ENCODE measurements around the gene ATG7.

The ATG7 gene

DNA sequence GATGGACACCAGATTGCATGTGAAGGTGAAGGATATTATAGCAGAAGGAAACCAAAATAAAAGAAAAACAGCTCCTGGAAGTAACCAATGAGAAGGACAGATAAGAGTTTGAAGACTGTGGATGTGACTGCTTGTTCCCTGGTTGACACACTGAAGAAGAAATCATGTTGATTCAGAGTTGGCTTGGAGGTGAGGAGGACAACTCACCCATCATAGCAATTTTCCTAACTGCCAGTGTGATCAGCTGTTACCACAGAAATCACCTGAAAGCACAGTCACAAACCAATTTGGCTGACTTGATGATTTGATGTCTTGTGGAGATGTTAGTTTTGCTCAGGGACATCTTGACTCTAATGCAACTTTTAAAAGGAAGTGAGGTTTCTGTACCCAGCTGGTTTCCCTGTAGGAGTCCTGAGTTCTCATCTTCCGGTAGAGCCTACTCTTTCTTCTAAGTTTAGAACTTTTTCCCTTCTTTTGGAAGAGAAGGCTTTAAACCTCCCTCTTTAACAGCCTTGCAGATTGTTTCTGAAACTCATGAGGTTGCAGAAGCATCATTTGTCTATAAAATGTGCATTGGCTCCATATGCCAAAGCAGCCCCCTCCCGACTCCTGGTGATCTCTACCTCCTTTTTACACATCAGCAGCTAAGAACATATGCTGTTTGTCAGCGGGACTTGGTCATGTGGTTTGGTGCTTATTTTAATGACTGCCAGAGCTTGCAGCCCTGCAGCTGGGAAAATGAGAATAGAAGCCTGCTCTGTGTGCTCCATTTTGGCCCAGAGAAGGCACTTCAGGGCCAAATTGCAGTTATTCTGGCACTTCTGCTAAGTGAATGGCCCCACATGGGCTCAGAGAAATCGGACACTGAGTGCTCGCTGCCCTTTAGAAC is 10.3 kb downstream of the ATG7 start:
- Histone ChIP-seq H3K4me3 (ENCODE audit: low read length) (no peak overlapping the region), H3K27me3 (ENCODE audit: control insufficient read depth, insufficient read depth, low read length) (no peaks in the 10 kb centered on the region), H3K9me3 (ENCODE audit: control insufficient read depth, insufficient read depth, low read length) (no peaks in the 10 kb centered on the region), H3K27ac (ENCODE audit: low read length) (no peak overlapping the region), H3K36me3 (ENCODE audit: control insufficient read depth, insufficient read depth, low read length) (no peaks in the 10 kb centered on the region), H3K4me1 (ENCODE audit: control insufficient read depth, insufficient read depth, low read length) (no peaks in the 10 kb centered on the region)
- no peak for DNase-seq (ENCODE audit: low read depth, low spot score)
- WGBS (ENCODE audit: insufficient coverage, insufficient read length), result no CpG with 5 or more reads among the region's 5 CpGs

DNA sequence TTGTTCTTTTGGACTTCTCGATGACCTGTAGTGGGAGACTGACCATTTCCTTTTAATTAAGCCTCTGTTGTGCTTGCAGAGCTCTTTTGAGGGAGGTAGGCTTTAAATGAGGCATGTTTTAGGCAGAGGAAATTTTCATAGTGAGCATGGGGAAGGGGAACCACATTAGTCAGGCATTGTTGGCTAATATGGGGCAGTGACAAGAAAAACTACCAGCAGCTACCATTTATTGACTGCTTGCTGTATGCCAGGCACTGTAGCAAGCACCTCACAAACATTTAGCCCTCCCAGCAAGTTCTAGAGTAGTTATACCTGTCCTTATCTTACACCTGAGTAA is 10.9 kb downstream of the ATG7 start:
- H3K9me3 ChIP-seq (ENCODE audit: control insufficient read depth, insufficient read depth, low read length), result no peaks in the 10 kb centered on the region
- H3K36me3 ChIP-seq (ENCODE audit: control insufficient read depth, insufficient read depth, low read length), result no peaks in the 10 kb centered on the region
- H3K27me3 ChIP-seq (ENCODE audit: control insufficient read depth, insufficient read depth, low read length), result no peaks in the 10 kb centered on the region
- H3K27ac ChIP-seq (ENCODE audit: low read length), result no peak overlapping the region
- H3K4me3 ChIP-seq (ENCODE audit: low read length), result no peak overlapping the region
- H3K4me1 ChIP-seq (ENCODE audit: control insufficient read depth, insufficient read depth, low read length), result no peaks in the 10 kb centered on the region
- no CpG with 5 or more reads among the region's 1 CpG for WGBS (ENCODE audit: insufficient coverage, insufficient read length)
- no peak for DNase-seq (ENCODE audit: low read depth, low spot score)

DNA sequence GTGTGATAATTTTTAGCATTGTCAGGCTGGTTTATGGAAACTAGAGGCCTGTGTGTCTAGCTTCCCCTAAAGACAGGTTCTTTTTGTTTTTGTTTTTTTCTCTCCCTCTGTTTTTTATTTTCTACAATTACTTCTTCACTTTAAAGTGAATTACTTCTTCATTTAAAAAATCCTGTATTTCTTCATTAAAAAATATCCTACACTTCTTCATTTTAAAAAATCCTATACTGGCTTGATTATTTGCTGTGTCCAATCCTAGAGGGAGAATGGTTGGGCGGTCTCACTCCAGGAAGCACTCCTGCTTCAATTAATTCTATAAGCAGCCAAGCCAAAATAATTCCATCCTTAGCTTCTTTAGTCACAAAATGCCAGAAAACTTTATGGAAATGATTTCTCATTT is 11.8 kb downstream of the ATG7 start:
- H3K9me3 ChIP-seq (ENCODE audit: control insufficient read depth, insufficient read depth, low read length), result no peaks in the 10 kb centered on the region
- H3K36me3 ChIP-seq (ENCODE audit: control insufficient read depth, insufficient read depth, low read length), result no peaks in the 10 kb centered on the region
- no peaks in the 10 kb centered on the region for H3K4me1 ChIP-seq (ENCODE audit: control insufficient read depth, insufficient read depth, low read length)
- no peak overlapping the region for H3K4me3 ChIP-seq (ENCODE audit: low read length)
- DNase-seq (ENCODE audit: low read depth, low spot score), result no peak
- no peak overlapping the region for H3K27ac ChIP-seq (ENCODE audit: low read length)
- WGBS (ENCODE audit: insufficient coverage, insufficient read length), result no CpG with 5 or more reads among the region's 1 CpG
- H3K27me3 ChIP-seq (ENCODE audit: control insufficient read depth, insufficient read depth, low read length), result no peaks in the 10 kb centered on the region

DNA sequence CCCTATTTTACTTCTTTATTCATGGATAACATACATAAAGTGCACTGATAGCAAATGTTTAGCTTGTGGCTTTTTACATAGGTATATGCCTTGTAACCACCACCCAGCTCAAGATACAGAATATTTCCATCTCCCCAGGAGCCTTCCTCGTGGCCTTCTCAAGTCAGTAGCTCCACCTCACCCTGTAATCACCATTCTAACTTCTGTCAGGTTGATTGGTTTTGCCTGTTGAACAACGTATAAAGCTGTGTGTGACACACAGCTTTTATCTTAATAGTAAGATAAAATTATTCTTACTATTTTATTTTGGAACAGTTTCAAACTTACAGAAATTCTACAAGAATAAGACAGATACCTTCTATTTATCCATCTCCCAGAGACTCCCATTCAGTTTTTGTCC is 13.3 kb downstream of the ATG7 start:
- Histone ChIP-seq H3K4me3 (ENCODE audit: low read length) (no peak overlapping the region), H3K4me1 (ENCODE audit: control insufficient read depth, insufficient read depth, low read length) (no peaks in the 10 kb centered on the region), H3K27me3 (ENCODE audit: control insufficient read depth, insufficient read depth, low read length) (no peaks in the 10 kb centered on the region), H3K9me3 (ENCODE audit: control insufficient read depth, insufficient read depth, low read length) (no peaks in the 10 kb centered on the region), H3K36me3 (ENCODE audit: control insufficient read depth, insufficient read depth, low read length) (no peaks in the 10 kb centered on the region), H3K27ac (ENCODE audit: low read length) (no peak overlapping the region)
- WGBS (ENCODE audit: insufficient coverage, insufficient read length), result no CpG with 5 or more reads among the region's 2 CpGs
- DNase-seq (ENCODE audit: low read depth, low spot score), result no peak

DNA sequence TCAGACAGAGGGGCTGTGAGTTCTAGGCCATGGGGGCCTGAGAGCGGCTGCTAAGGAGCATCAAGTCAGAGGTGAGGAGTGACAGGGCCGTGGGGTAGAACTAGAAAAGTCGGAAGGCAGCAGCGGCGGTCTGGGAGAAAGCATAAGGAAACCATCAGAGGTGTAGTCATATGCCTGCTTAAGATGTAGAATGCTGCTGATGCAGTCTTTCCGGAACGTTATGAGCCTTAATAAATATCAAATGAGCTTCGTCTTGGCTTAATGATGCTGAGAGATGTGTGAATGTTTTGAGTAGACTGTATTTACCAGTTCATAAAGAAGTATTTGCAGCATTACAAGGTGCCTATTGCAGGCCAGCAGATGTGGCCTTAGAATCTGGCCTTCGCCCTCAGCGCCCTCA is 15.2 kb downstream of the ATG7 start:
- H3K4me3 ChIP-seq (ENCODE audit: low read length), result no peak overlapping the region
- no peaks in the 10 kb centered on the region for H3K27me3 ChIP-seq (ENCODE audit: control insufficient read depth, insufficient read depth, low read length)
- H3K9me3 ChIP-seq (ENCODE audit: control insufficient read depth, insufficient read depth, low read length), result no peaks in the 10 kb centered on the region
- H3K4me1 ChIP-seq (ENCODE audit: control insufficient read depth, insufficient read depth, low read length), result no peaks in the 10 kb centered on the region
- H3K27ac ChIP-seq (ENCODE audit: low read length), result no peak overlapping the region
- no CpG with 5 or more reads among the region's 10 CpGs for WGBS (ENCODE audit: insufficient coverage, insufficient read length)
- H3K36me3 ChIP-seq (ENCODE audit: control insufficient read depth, insufficient read depth, low read length), result no peaks in the 10 kb centered on the region
- no peak for DNase-seq (ENCODE audit: low read depth, low spot score)

DNA sequence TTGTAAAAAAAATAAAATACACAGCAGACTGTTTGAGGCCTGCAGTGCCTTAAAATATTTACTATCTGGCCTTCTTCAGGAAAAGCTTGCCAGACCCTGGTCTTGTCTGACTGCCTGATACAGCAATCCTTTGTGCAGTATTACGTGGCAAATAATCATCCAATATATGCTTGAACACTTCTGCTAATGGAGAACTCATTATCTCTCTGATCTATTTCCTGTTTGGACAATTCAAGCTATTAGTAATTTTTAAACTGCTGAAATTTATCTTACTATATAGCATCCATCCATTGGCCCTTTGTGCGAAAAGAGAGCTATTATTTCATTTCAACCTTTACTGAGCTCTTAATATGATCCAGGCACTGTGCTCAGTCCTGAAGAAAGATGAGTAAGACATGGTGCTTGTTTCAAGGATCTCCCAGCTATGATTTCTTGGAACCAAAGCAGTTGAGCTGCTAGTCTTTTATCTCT is 15.9 kb downstream of the ATG7 start:
- WGBS (ENCODE audit: insufficient coverage, insufficient read length), result no CpG with 5 or more reads among the region's 2 CpGs
- H3K9me3 ChIP-seq (ENCODE audit: control insufficient read depth, insufficient read depth, low read length), result no peaks in the 10 kb centered on the region
- DNase-seq (ENCODE audit: low read depth, low spot score), result no peak
- no peaks in the 10 kb centered on the region for H3K4me1 ChIP-seq (ENCODE audit: control insufficient read depth, insufficient read depth, low read length)
- H3K36me3 ChIP-seq (ENCODE audit: control insufficient read depth, insufficient read depth, low read length), result no peaks in the 10 kb centered on the region
- no peaks in the 10 kb centered on the region for H3K27me3 ChIP-seq (ENCODE audit: control insufficient read depth, insufficient read depth, low read length)
- no peak overlapping the region for H3K27ac ChIP-seq (ENCODE audit: low read length)
- H3K4me3 ChIP-seq (ENCODE audit: low read length), result no peak overlapping the region

DNA sequence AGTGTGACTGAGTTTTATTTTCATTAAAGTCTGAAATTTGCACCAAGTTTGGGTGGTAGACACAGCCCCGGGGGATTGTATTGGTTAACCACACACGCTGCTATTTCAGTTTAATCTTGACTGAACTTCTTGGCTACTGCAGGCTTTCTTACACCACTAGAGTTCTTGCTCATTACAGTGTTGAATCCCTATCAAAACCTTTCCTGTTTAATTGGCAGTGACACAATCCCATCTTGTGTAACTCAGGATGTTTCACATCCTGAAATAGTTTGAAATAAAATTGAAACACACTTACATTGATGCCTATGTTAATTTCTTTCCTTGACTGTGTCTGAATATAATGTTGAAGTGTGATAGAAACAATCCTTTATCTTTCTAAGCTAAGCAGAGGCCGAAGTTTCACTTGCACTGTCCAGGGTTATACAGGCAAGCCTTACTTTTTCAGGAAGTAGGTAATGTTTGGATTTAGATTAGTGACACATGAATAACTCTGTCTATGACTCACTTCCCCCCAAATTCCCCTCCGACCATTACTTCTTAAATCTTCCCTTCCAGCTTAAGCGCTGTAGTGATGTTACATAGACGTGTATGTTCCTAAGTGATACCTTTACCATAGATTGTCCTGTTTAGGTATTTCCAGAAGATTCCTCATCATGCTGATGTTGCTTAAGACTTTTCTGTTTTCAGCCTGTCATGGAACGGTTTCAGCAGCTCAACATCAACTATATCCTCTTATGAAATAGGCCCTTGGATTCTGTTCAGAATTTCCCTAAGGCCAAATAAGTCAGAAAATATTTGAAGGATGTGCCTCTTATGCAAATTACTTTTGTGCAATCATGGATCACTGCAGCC is 16.8 kb downstream of the ATG7 start:
- H3K9me3 ChIP-seq (ENCODE audit: control insufficient read depth, insufficient read depth, low read length), result no peaks in the 10 kb centered on the region
- no peak overlapping the region for H3K4me3 ChIP-seq (ENCODE audit: low read length)
- H3K4me1 ChIP-seq (ENCODE audit: control insufficient read depth, insufficient read depth, low read length), result no peaks in the 10 kb centered on the region
- no peaks in the 10 kb centered on the region for H3K27me3 ChIP-seq (ENCODE audit: control insufficient read depth, insufficient read depth, low read length)
- H3K36me3 ChIP-seq (ENCODE audit: control insufficient read depth, insufficient read depth, low read length), result no peaks in the 10 kb centered on the region
- no peak for DNase-seq (ENCODE audit: low read depth, low spot score)
- WGBS (ENCODE audit: insufficient coverage, insufficient read length), result no CpG with 5 or more reads among the region's 7 CpGs
- no peak overlapping the region for H3K27ac ChIP-seq (ENCODE audit: low read length)

DNA sequence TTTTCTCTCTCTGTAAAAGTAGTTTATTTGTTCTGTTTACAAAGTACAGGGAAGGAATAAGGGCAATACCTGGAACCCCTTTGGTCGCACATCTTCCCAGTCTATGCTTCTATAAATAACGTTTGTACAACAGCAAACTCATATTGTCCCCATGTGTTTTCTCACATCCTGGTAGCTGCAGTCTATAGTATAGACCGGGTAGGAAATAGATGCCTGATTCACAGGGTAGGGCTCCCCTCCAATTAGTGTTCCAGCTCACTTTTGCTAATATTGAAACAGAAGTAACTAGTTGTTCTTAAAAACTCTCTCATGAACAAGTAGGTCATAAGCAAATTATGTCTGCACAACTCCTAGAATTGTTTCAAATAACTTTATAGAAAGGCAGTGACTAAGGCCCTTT is 17.7 kb downstream of the ATG7 start:
- Histone ChIP-seq H3K4me3 (ENCODE audit: low read length) (no peak overlapping the region), H3K4me1 (ENCODE audit: control insufficient read depth, insufficient read depth, low read length) (no peaks in the 10 kb centered on the region), H3K36me3 (ENCODE audit: control insufficient read depth, insufficient read depth, low read length) (no peaks in the 10 kb centered on the region), H3K27me3 (ENCODE audit: control insufficient read depth, insufficient read depth, low read length) (no peaks in the 10 kb centered on the region), H3K27ac (ENCODE audit: low read length) (no peak overlapping the region), H3K9me3 (ENCODE audit: control insufficient read depth, insufficient read depth, low read length) (no peaks in the 10 kb centered on the region)
- WGBS (ENCODE audit: insufficient coverage, insufficient read length), result no CpG with 5 or more reads among the region's 3 CpGs
- DNase-seq (ENCODE audit: low read depth, low spot score), result no peak

DNA sequence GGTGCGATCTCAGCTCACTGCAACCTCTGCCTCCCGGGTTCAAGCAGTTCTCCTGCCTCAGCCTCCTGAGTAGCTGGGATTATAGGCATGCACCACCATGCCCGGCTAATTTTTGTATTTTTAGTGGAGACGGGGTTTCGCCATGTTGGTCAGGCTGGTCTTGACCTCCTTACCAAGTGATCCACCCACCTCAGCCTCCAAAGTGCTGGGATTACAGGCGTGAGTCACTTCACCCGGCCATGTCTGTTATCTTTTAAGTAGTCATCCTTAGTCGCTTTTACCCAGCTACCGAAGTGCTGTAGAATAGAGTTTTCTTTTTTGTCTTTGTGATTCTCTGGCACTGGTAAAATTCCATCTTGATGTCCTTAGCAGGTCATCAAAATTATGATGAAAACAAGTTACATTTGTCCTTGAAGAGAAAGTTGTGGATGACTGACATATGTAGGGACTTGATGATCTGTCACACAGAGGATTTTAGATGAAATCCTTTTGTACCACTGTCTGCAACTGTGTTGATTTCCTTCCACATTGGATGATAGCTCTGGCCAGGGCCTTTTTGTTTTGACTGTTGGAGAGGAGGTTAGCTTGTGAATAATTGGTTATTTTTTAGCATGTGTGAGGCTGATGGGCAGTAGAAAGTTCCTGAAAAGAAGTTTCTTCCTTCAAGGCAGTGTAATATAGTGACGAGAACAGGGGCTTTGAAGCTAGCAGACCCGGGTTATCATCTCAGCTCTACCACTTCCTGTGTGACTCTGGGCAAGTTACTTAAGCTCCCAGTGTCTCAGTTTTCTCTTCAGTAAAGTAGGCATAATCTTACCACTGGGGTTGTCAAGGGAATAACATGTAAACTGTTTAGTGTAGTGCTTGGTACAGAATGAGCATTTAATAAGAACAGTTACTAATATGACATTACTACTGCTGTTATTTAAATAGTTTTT is 18.8 kb downstream of the ATG7 start:
- no peak for DNase-seq (ENCODE audit: low read depth, low spot score)
- no peaks in the 10 kb centered on the region for H3K36me3 ChIP-seq (ENCODE audit: control insufficient read depth, insufficient read depth, low read length)
- no peaks in the 10 kb centered on the region for H3K27me3 ChIP-seq (ENCODE audit: control insufficient read depth, insufficient read depth, low read length)
- H3K9me3 ChIP-seq (ENCODE audit: control insufficient read depth, insufficient read depth, low read length), result no peaks in the 10 kb centered on the region
- no peaks in the 10 kb centered on the region for H3K4me1 ChIP-seq (ENCODE audit: control insufficient read depth, insufficient read depth, low read length)
- WGBS (ENCODE audit: insufficient coverage, insufficient read length), result no CpG with 5 or more reads among the region's 11 CpGs
- no peak overlapping the region for H3K27ac ChIP-seq (ENCODE audit: low read length)
- H3K4me3 ChIP-seq (ENCODE audit: low read length), result no peak overlapping the region

DNA sequence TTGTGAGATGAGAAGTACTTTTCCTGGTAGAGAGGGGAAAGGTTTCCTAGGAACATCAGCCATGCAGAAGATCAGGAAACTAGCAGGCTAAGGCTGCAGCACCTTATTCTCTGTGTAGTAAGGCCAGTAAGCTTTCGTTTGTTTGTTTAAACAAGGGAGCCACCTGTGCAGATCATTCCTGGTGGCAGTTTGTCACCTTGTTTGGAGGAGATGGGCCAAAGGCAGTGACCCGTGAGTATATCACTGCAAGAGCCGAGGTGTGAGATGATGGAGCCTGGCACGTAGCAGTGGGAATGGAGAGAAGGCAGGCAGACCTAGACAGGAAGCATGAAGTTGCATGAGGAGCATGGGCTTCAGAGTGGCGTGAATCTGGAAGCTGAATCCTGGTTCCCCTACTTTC is 19.6 kb downstream of the ATG7 start:
- no peak overlapping the region for H3K27ac ChIP-seq (ENCODE audit: low read length)
- no peak for DNase-seq (ENCODE audit: low read depth, low spot score)
- H3K4me3 ChIP-seq (ENCODE audit: low read length), result no peak overlapping the region
- no peaks in the 10 kb centered on the region for H3K27me3 ChIP-seq (ENCODE audit: control insufficient read depth, insufficient read depth, low read length)
- no peaks in the 10 kb centered on the region for H3K4me1 ChIP-seq (ENCODE audit: control insufficient read depth, insufficient read depth, low read length)
- H3K36me3 ChIP-seq (ENCODE audit: control insufficient read depth, insufficient read depth, low read length), result no peaks in the 10 kb centered on the region
- no peaks in the 10 kb centered on the region for H3K9me3 ChIP-seq (ENCODE audit: control insufficient read depth, insufficient read depth, low read length)
- no CpG with 5 or more reads among the region's 5 CpGs for WGBS (ENCODE audit: insufficient coverage, insufficient read length)

Data from iPS DF 6.9 (cell line).